Neutrophil (primary cell): ENCODE results near the gene ILF2.
A peak's percentile ranks its signal among the peaks of the same experiment; 100 is the strongest.

Experiments used
- H3K27ac ChIP-seq: fragments of 200-600 bp; sonication (generic); 2 replicates; pipeline ENCODE4 v1.5.1; 2016; ENCODE audit warnings: mild to moderate bottlenecking, moderate library complexity
- H3K27me3 ChIP-seq: fragments of 200-600 bp; sonication (generic); 2 replicates; pipeline ENCODE4 v1.6.0; 2016; ENCODE audit warnings: mild to moderate bottlenecking
- H3K36me3 ChIP-seq: fragments of 200-600 bp; sonication (generic); 2 replicates; pipeline ENCODE4 v1.5.1; 2017
- H3K4me1 ChIP-seq, 2 experiments: fragments of 200-600 bp in 1 of 2; sonication (generic) in 1 of 2; 1 replicate in 1 of 2; 2 replicates in 1 of 2; pipeline versions ENCODE4 v1.5.1 to v1.6.1; 2013 to 2016; ENCODE audit warnings: low read depth in 1 of 2, low read length in 1 of 2, mild to moderate bottlenecking in 1 of 2, moderate library complexity in 1 of 2; ENCODE audit not compliant: control insufficient read depth in 1 of 2, insufficient read depth in 1 of 2
- H3K4me3 ChIP-seq, 2 experiments: fragments of 200-600 bp in 1 of 2; sonication (generic) in 1 of 2; 1 replicate in 1 of 2; 2 replicates in 1 of 2; pipeline ENCODE4 v1.5.1; 2013 to 2016; ENCODE audit warnings: low read depth in 1 of 2, low read length in 1 of 2, mild to moderate bottlenecking in 1 of 2, moderate library complexity in 1 of 2
- H3K9me3 ChIP-seq: fragments of 200-600 bp; sonication (generic); 2 replicates; pipeline ENCODE4 v1.5.1; 2016
- CTCF ChIP-seq: fragments of 200-600 bp; sonication (generic); IDR thresholded peaks from 2 replicates; pipeline ENCODE4 v1.5.1; 2016; ENCODE audit warnings: antibody characterized with exemption

Gene ILF2

GRCh38 chr1:153638261-153638660, 32.5 kb downstream of the ILF2 start:
- Histone ChIP-seq H3K4me3 (no peak overlapping the region), H3K9me3 (no peaks in the 10 kb centered on the region), H3K27me3 (no peaks in the 10 kb centered on the region), H3K27ac (no peak overlapping the region), H3K4me1 (peaks cover 9 to 15% of the 10 kb centered on the region in 2 experiments), H3K36me3 (peaks cover 72% of the 10 kb centered on the region)
- no peak for TF ChIP-seq CTCF

- no peaks in the 10 kb centered on the region for H3K9me3 ChIP-seq
- TF ChIP-seq CTCF: no peak
- no peaks in the 10 kb centered on the region for H3K27me3 ChIP-seq
- peak overlapping the region; percentile 18 for H3K27ac ChIP-seq
- H3K4me1 ChIP-seq: peaks cover 9 to 17% of the 10 kb centered on the region in 2 experiments
- H3K4me3 ChIP-seq: no peak overlapping the region
- peaks cover 53% of the 10 kb centered on the region for H3K36me3 ChIP-seq
These were observed 34.5 kb downstream of the ILF2 start for GRCh38 chr1:153636312-153636711.

GRCh38 chr1:153635872-153636271, 34.9 kb downstream of the ILF2 start:
- H3K36me3 ChIP-seq: peaks cover 48% of the 10 kb centered on the region
- no peak overlapping the region for H3K27ac ChIP-seq
- H3K4me3 ChIP-seq: no peak overlapping the region

DNA sequence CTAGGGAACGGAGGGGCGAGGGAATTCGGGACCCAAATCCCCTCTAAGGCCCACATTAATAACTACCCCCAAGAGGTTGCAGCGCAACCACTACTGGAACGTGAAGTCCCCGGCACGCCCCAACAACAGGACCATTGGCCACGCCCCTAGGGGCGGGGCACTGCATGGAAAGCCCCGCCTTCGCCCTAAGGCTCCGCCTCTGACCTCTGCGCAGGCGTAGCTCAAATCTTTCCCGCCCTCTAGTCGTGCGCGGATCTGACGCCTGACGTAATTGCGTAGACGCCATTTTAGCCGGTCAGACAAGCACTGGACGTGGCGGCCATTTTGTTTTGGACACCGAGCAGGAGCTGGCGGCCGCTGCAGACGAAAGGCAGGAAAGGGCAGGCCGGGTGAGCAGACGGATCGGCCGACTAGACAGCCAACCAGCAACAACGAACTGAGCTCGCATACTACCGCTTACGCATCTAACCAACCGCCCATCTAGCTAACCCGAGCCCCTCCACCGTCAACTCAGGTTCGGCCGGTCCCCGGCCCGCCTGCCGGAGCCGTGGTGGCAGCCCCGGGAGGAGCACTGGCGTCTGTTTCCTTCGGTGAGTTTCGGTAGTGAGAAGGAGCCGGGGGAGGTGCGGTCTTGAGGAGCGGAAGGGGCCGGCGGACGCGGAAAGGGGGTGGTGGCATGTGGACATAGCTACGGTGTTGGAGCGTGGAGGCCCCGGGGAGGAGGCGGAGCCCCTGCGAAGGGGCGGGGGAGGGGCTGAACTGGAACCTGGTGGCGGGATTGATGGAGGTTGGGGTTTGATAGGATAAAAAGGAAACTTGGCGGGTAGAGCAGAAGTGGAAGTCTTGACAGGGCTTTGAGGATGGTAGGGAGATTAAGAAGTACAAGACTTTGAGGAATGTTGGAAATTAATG, 36.8 kb downstream of the ILF2 start, which contains the start of gene CHTOP:
TSS of gene CHTOP (plus strand) at position 313 of the 912 bp plus-strand sequence. CDS start 2,523 bp downstream, outside the sequence.
- peaks cover 30% of the 10 kb centered on the region for H3K36me3 ChIP-seq

More at GRCh38 chr1:153635872-153636271, 34.9 kb downstream of the ILF2 start:
- no peaks in the 10 kb centered on the region for H3K9me3 ChIP-seq
- no peak for TF ChIP-seq CTCF
- peaks cover 9 to 17% of the 10 kb centered on the region in 2 experiments for H3K4me1 ChIP-seq
- no peaks in the 10 kb centered on the region for H3K27me3 ChIP-seq

DNA sequence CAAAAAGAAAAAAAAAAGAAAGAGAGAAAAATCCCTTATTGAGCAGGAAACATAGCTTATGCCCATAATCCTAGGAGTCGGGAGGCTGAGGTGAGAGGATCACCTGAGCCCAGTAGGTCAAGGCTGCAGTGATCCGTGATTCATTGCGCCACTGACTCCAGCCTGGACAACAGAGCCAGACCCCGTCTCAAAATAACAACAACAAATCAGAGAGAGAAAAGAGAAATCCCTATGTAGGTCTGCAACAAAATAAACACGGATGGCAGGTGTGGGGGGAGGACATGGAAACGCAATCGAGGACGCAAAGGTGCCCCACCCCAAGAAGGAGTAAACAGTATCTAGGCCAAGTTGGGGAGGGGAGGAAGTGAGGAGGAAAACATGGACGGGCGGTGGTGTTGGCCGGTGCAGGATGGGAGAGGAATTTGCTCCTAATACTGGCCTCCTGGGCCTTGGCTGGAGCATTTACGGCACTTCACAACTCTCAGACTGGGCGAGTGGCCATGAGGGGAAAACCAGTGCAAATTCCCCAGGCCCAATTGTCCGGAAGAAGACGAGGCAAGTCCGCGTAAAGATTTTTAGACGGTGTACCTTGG, 37.5 kb downstream of the ILF2 start:
- peak overlapping the region; percentile 100 for H3K27ac ChIP-seq
- H3K27me3 ChIP-seq: peaks cover 4% of the 10 kb centered on the region
- H3K4me1 ChIP-seq: peaks cover 9 to 17% of the 10 kb centered on the region in 2 experiments
- H3K4me3 ChIP-seq: peak overlapping the region; percentile 97 to 98
- no peak for TF ChIP-seq CTCF
- H3K9me3 ChIP-seq: no peaks in the 10 kb centered on the region
- H3K36me3 ChIP-seq: peaks cover 22% of the 10 kb centered on the region

More for the DNA sequence above, 36.8 kb downstream of the ILF2 start, which contains the start of gene CHTOP:
- peak within 1 kb of the TSS; percentile 97 to 98 for H3K4me3 ChIP-seq
- H3K4me1 ChIP-seq: peaks cover 9 to 17% of the 10 kb centered on the region in 2 experiments
- TF ChIP-seq CTCF: peak; percentile 53
- peak within 1 kb of the TSS; percentile 100 for H3K27ac ChIP-seq
- H3K27me3 ChIP-seq: no peaks in the 10 kb centered on the region
- H3K9me3 ChIP-seq: no peaks in the 10 kb centered on the region
